Esophagus squamous epithelium (tissue), 4 donors: ENCODE results near the gene MBD3.

Experiments used
- CTCF ChIP-seq, 6 experiments: fragments of 450-650 bp in 4 of 6; fragments of 200-600 bp in 2 of 6; sonication (generic) in 2 of 6; IDR thresholded peaks; one replicate each; pipeline ENCODE4 v1.5.1; 2016 to 2019; ENCODE audit warnings: antibody characterized with exemption in 6 of 6, mild to moderate bottlenecking in 4 of 6, moderate library complexity in 4 of 6
- POLR2A ChIP-seq, 4 donors: fragments of 450-650 bp; IDR thresholded peaks; one replicate each; pipeline ENCODE4 v1.6.1; 2017; ENCODE audit warnings: antibody characterized with exemption in 4 of 4, mild to moderate bottlenecking in 4 of 4, moderate library complexity in 3 of 4

DNA sequence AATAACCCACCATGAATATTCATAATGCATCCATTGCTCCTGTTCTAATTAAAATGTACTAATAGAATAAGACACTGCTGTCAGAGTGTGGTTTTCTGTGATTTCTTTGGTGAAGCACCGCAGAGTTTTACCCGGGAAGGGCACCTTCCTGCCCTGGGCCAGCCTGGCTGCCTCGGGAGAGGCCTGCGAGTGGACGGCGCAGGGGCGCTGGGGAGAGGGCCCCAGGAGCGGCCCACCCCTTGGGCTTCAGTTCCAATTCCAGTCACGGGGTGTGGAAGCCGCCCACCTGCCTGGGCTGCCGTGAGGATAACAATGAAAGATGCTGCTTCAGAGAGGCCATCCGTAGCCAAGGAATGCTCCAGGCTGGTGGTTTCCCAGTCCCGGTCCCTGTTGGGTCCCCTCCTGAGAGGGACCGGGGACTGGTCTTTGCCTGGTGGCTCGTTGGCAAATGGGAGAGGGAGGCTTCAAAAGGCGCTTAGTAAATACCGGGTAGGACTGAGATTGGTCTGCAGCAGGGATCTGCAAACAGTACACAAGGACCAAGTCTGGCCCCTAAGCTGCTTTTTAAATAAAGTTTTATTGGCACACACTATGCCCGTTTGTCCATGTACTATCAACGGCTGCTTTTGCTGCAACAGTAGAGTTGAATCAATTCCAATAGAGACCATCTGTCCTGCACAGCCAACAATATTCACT lies 41.7 kb upstream of the MBD3 start:
- no peak for TF ChIP-seq CTCF (IDR thresholded peaks at IDR 0.05)
- no peak for TF ChIP-seq POLR2A (IDR thresholded peaks at IDR 0.05)
